A549 (cell line): ENCODE measurements around the gene TBC1D22A. TPM values are rescaled to one million over a fixed set of nuclear protein-coding genes. Genes with fewer than 3 reads are reported as not detected.

Experiments
- ATAC-seq, 2 experiments: fragments of 200-7000 bp in 1 of 2; fragments of >200 bp in 1 of 2; cut with Nextera tagmentation in 1 of 2; cut with Tn5 transposase in 1 of 2; 3 replicates each; pipeline versions ENCODE4 v1.8.0 to v1.9.1; 2018 to 2020; ENCODE audit warnings: mild to moderate bottlenecking in 1 of 2, moderate library complexity in 1 of 2
- CTCF ChIA-PET: fragments of 300-600 bp; sonication (Branson Sonifier 250); formaldehyde crosslinking; extraction: SDS; loops from one replicate; lab custom pipeline; 2021; ENCODE audit warnings: antibody characterized with exemption, inconsistent platforms; lab: Yijun Ruan, JAX
- POLR2A ChIA-PET: fragments of 350-600 bp; formaldehyde crosslinking; extraction: SDS; loops from one replicate; lab custom pipeline; 2021; ENCODE audit warnings: antibody characterized with exemption, inconsistent platforms; lab: Yijun Ruan, JAX
- DNase-seq, 2 experiments: peaks; one replicate each; pipeline versions ENCODE4 v3.0.0 to v3.0.0-alpha.2; 2011 to 2016; ENCODE audit warnings: low read depth in 1 of 2, low spot score in 1 of 2
- FAIRE-seq: peaks from 2 replicates; lab custom pipeline; 2011; peaks lifted over from hg19 to GRCh38; lab: Jason Lieb, UNC
- H3K27ac ChIP-seq, 2 experiments: fragments of >200 bp; sonication (Bioruptor Twin); formaldehyde crosslinking; 3 replicates each; pipeline ENCODE4 v1.5.1; 2016 to 2017
- H3K4me1 ChIP-seq: fragments of >200 bp; sonication (Bioruptor Twin); formaldehyde crosslinking; 3 replicates; pipeline ENCODE4 v1.6.1; 2016
- H3K4me2 ChIP-seq: fragments of >200 bp; sonication (Bioruptor Twin); formaldehyde crosslinking; 3 replicates; pipeline ENCODE4 v1.6.1; 2016
- H3K4me3 ChIP-seq: fragments of >200 bp; sonication (Bioruptor Twin); formaldehyde crosslinking; 3 replicates; pipeline ENCODE4 v1.5.1; 2016
- H3K9me3 ChIP-seq: fragments of >200 bp; sonication (Bioruptor Twin); formaldehyde crosslinking; 3 replicates; pipeline ENCODE4 v1.6.1; 2016
- CBX2 ChIP-seq: fragments of 200-600 bp; sonication (generic); IDR thresholded peaks from 2 replicates; pipeline ENCODE4 v1.6.1; 2016; ENCODE audit warnings: low read depth, mild to moderate bottlenecking, borderline replicate concordance
- CEBPB ChIP-seq, 2 experiments: fragments of >200 bp in 1 of 2; sonication (Bioruptor Twin) in 1 of 2; formaldehyde crosslinking in 1 of 2; IDR thresholded peaks; 2 replicates each; pipeline ENCODE4 v1.6.1; 2012 to 2016
- CHD2 ChIP-seq: fragments of 150-350 bp; IDR thresholded peaks from 2 replicates; pipeline ENCODE4 v1.6.1; 2014; ENCODE audit warnings: low read length; ENCODE audit not compliant: partially characterized antibody
- CHD4 ChIP-seq: fragments of 200-600 bp; sonication (generic); IDR thresholded peaks from 2 replicates; pipeline ENCODE4 v1.6.1; 2016; ENCODE audit warnings: antibody characterized with exemption, mild to moderate bottlenecking, borderline replicate concordance
- EHMT2 ChIP-seq: fragments of 200-600 bp; sonication (generic); IDR thresholded peaks from 2 replicates; pipeline ENCODE4 v1.6.1; 2016; ENCODE audit warnings: antibody characterized with exemption, low read depth, mild to moderate bottlenecking, moderate library complexity
- FOSB ChIP-seq: fragments of 250-450 bp; sonication (Bioruptor Pico); IDR thresholded peaks from 2 replicates; pipeline ENCODE4 v1.5.0; 2020; ENCODE audit warnings: mild to moderate bottlenecking, moderate library complexity
- HEYL ChIP-seq: fragments of 250-450 bp; sonication (Bioruptor Pico); IDR thresholded peaks from 2 replicates; pipeline ENCODE4 v1.8.0; 2021; ENCODE audit warnings: mild to moderate bottlenecking, moderate library complexity
- HOXA7 ChIP-seq: fragments of 250-450 bp; sonication (Bioruptor Pico); IDR thresholded peaks from 2 replicates; pipeline ENCODE4 v1.5.0; 2020; ENCODE audit warnings: mild to moderate bottlenecking, moderate library complexity
- HOXB5 ChIP-seq: fragments of 250-450 bp; sonication (Bioruptor Pico); IDR thresholded peaks from 2 replicates; pipeline ENCODE4 v1.5.0; 2020; ENCODE audit warnings: mild to moderate bottlenecking, moderate library complexity
- JUN ChIP-seq, 2 experiments: fragments of >200 bp; sonication (Bioruptor Twin); formaldehyde crosslinking; IDR thresholded peaks; 2 replicates in 1 of 2; 3 replicates in 1 of 2; pipeline ENCODE4 v1.6.1; 2016 to 2017
- JUNB ChIP-seq: fragments of >200 bp; sonication (Bioruptor Twin); formaldehyde crosslinking; IDR thresholded peaks from 2 replicates; pipeline ENCODE4 v1.6.1; 2016
- KDM1A ChIP-seq: fragments of 200-600 bp; sonication (generic); IDR thresholded peaks from 2 replicates; pipeline ENCODE4 v1.6.1; 2016; ENCODE audit warnings: low read depth, mild to moderate bottlenecking
- KDM5A ChIP-seq: fragments of 200-600 bp; sonication (generic); IDR thresholded peaks from 2 replicates; pipeline ENCODE4 v1.6.1; 2016; ENCODE audit warnings: antibody characterized with exemption, mild to moderate bottlenecking
- MAFK ChIP-seq: fragments of 450-650 bp; IDR thresholded peaks from 2 replicates; pipeline ENCODE4 v1.6.1; 2014; ENCODE audit not compliant: partially characterized antibody
- NR3C1 ChIP-seq: fragments of >200 bp; sonication (Bioruptor Twin); formaldehyde crosslinking; IDR thresholded peaks from 3 replicates; pipeline ENCODE4 v1.6.1; 2017
- POLR2A ChIP-seq: IDR thresholded peaks from 2 replicates; pipeline ENCODE4 v1.6.1; 2012; ENCODE audit warnings: mild to moderate bottlenecking, low read length
- POLR2AphosphoS2 ChIP-seq: conservative IDR thresholded peaks from 2 replicates; pipeline ENCODE4 v1.6.1; 2012; ENCODE audit warnings: low read length, improper control_type of control experiment, inconsistent platforms
- RARB ChIP-seq: fragments of 250-450 bp; sonication (Bioruptor Pico); IDR thresholded peaks from 2 replicates; pipeline ENCODE4 v1.8.0; 2021; ENCODE audit warnings: mild to moderate bottlenecking, moderate library complexity
- RCOR1 ChIP-seq: fragments of 150-350 bp; IDR thresholded peaks from 2 replicates; pipeline ENCODE4 v1.6.1; 2014; ENCODE audit warnings: antibody characterized with exemption, low read length, low read depth
- RNF2 ChIP-seq: fragments of 200-600 bp; sonication (generic); IDR thresholded peaks from 2 replicates; pipeline ENCODE4 v1.6.1; 2016; ENCODE audit warnings: low read depth, mild to moderate bottlenecking, antibody characterized with exemption, moderate library complexity, borderline replicate concordance
- SMC3 ChIP-seq: fragments of >200 bp; sonication (Bioruptor Twin); formaldehyde crosslinking; IDR thresholded peaks from 3 replicates; pipeline ENCODE4 v1.6.1; 2018; ENCODE audit warnings: inconsistent platforms
- SREBF2 ChIP-seq: fragments of 450-650 bp; IDR thresholded peaks from 2 replicates; pipeline ENCODE4 v1.6.1; 2014; ENCODE audit warnings: mild to moderate bottlenecking, moderate library complexity
- TFCP2L1 ChIP-seq: fragments of 250-450 bp; sonication (Bioruptor Pico); IDR thresholded peaks from 2 replicates; pipeline ENCODE4 v1.5.0; 2021; ENCODE audit warnings: mild to moderate bottlenecking
- TP53 ChIP-seq: fragments of 250-450 bp; sonication (Bioruptor Pico); IDR thresholded peaks from 2 replicates; pipeline ENCODE4 v1.5.0; 2021; ENCODE audit warnings: mild to moderate bottlenecking, moderate library complexity
- ZFP36 ChIP-seq: fragments of 450-650 bp; IDR thresholded peaks from 2 replicates; pipeline ENCODE4 v1.6.1; 2014; ENCODE audit warnings: borderline replicate concordance; ENCODE audit not compliant: partially characterized antibody
- ZSCAN20 ChIP-seq: fragments of 250-450 bp; sonication (Bioruptor Pico); IDR thresholded peaks from 2 replicates; pipeline ENCODE4 v1.8.0; 2022; ENCODE audit warnings: mild to moderate bottlenecking, moderate library complexity
- WGBS: methylation state at CpG from one replicate; pipeline ENCODE4 v1.1.6; 2017; ENCODE audit errors: missing lambda C conversion rate; 5-methylcytosine and 5-hydroxymethylcytosine counted together
- polyA plus RNA-seq, 4 experiments: library from polyadenylated mRNA; depleted of rRNA in 3 of 4; stranded (reverse); fragments of >200 nt; fragmentation: RNase III in 1 of 4; extraction: RNeasy Plus Mini Kit Qiagen cat#74134 plus additional on column Dnase treatment in 1 of 4; gene quantifications; 2 replicates in 3 of 4; 3 replicates in 1 of 4; pipeline ENCODE4 v1.2.3, GENCODE V29; 2011 to 2017
- TF ChIP-seq, protein P1 (sequence below): fragments of >200 bp; sonication (Bioruptor Twin); formaldehyde crosslinking; IDR thresholded peaks from 3 replicates; pipeline ENCODE4 v1.6.1; 2016
- TF ChIP-seq, protein P2 (sequence below): fragments of >200 bp; sonication (Bioruptor Twin); formaldehyde crosslinking; IDR thresholded peaks from 2 replicates; pipeline ENCODE4 v1.6.1; 2016
- TF ChIP-seq, protein P3 (sequence below): IDR thresholded peaks from 2 replicates; pipeline ENCODE4 v1.6.1; 2012
- TF ChIP-seq, protein P4 (sequence below): fragments of >200 bp; sonication (Bioruptor Twin); formaldehyde crosslinking; IDR thresholded peaks from 3 replicates; pipeline ENCODE4 v1.5.1; 2016
- TF ChIP-seq, protein P5 (sequence below): fragments of 150-350 bp; IDR thresholded peaks from 2 replicates; pipeline ENCODE4 v1.6.1; 2014; ENCODE audit warnings: low read depth, mild to moderate bottlenecking, low read length

Gene TBC1D22A
- polyA plus RNA-seq, 2 of the 4 experiments (the other 2 are of a cell fraction), result 8.9 to 10.8 TPM

DNA sequence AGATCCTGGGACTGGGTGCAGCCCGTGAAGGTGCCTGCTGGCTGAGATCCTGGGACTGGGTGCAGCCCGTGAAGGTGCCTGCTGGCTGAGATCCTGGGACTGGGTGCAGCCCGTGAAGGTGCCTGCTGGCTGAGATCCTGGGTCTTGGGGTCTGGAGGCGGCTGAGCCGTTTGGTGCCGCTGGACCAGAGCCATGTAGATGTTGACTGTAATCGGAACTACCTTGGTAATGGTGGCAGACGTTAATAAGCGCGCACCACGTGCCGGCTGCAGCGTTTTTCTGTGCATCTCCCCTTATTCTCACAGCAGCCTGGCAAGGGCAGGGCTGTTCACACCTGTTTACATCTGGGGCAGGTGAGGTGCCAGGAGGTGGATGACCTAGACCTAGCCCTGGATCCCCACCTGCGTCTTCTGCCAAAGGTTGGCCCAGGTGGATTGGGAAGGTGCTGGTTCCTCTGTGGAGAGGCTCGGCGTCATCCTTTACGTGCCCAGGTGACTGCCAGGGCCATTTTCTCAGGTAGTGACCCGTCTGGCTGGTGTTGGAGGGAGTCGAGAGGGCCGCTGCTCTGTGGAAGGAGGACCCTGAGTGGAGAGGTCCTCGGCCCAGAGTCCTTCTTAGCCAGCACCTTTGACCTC is 382.5 kb downstream of the TBC1D22A start:
- Histone ChIP-seq H3K27ac (no peak overlapping the region), H3K4me2 (no peak overlapping the region), H3K4me3 (no peak overlapping the region), H3K4me1 (no peaks in the 10 kb centered on the region), H3K9me3 (no peaks in the 10 kb centered on the region)
- ATAC-seq, result no peak
- POLR2A ChIA-PET, result no interaction called here
- CTCF ChIA-PET, result no interaction called here
- no peak for FAIRE-seq
- 91% methylated on average over 13 of the region's 21 CpGs for WGBS
- TF ChIP-seq, protein P1, sequence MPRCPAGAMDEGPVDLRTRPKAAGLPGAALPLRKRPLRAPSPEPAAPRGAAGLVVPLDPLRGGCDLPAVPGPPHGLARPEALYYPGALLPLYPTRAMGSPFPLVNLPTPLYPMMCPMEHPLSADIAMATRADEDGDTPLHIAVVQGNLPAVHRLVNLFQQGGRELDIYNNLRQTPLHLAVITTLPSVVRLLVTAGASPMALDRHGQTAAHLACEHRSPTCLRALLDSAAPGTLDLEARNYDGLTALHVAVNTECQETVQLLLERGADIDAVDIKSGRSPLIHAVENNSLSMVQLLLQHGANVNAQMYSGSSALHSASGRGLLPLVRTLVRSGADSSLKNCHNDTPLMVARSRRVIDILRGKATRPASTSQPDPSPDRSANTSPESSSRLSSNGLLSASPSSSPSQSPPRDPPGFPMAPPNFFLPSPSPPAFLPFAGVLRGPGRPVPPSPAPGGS, result no peak
- TF ChIP-seq, protein P2, sequence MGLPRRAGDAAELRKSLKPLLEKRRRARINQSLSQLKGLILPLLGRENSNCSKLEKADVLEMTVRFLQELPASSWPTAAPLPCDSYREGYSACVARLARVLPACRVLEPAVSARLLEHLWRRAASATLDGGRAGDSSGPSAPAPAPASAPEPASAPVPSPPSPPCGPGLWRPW, result no peak
- TF ChIP-seq HEYL (CRISPR knock-in tag), result no peak
- TF ChIP-seq HOXB5, result no peak
- no peak for TF ChIP-seq KDM1A
- no peak for TF ChIP-seq ZFP36
- no peak for TF ChIP-seq RCOR1
- TF ChIP-seq MAFK, result no peak
- no peak for TF ChIP-seq NR3C1
- no peak for TF ChIP-seq CEBPB (IDR thresholded peaks at IDR 0.05)
- TF ChIP-seq JUN (IDR thresholded peaks at IDR 0.05), result no peak
- TF ChIP-seq TP53, result no peak
- no peak for TF ChIP-seq POLR2AphosphoS2
- TF ChIP-seq, protein P3, sequence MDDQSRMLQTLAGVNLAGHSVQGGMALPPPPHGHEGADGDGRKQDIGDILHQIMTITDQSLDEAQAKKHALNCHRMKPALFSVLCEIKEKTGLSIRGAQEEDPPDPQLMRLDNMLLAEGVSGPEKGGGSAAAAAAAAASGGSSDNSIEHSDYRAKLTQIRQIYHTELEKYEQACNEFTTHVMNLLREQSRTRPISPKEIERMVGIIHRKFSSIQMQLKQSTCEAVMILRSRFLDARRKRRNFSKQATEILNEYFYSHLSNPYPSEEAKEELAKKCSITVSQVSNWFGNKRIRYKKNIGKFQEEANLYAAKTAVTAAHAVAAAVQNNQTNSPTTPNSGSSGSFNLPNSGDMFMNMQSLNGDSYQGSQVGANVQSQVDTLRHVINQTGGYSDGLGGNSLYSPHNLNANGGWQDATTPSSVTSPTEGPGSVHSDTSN, result no peak
- TF ChIP-seq POLR2A, result no peak
- no peak for TF ChIP-seq CBX2
- no peak for DNase-seq

DNA sequence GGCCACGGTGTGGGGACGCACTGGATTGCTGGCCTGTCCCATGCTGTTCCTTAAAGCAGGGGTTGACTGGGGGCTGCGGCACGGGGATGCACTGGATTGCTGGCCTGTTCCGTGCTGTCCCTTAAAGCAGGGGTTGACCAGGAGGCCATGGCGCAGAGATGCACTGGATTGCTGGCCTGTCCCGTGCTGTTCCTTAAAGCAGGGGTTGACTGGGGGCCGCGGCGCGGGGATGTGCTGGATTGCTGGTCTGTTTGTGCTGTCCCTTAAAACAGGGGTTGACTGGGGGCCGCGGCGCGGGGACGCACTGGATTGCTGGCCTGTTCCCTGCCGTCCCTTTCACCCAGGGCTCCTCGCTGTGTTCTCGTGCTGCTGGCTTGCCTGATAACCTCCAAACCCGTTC is 383.4 kb downstream of the TBC1D22A start:
- Histone ChIP-seq H3K27ac (no peak overlapping the region), H3K4me2 (no peak overlapping the region), H3K4me3 (no peak overlapping the region), H3K9me3 (no peaks in the 10 kb centered on the region), H3K4me1 (no peaks in the 10 kb centered on the region)
- DNase-seq (no peak), ATAC-seq (no peak), FAIRE-seq (no peak)
- no peak for TF ChIP-seq ZFP36
- TF ChIP-seq KDM5A, result no peak
- no peak for TF ChIP-seq RNF2
- TF ChIP-seq RCOR1, result no peak
- TF ChIP-seq KDM1A, result no peak
- no peak for TF ChIP-seq HEYL (CRISPR knock-in tag)
- TF ChIP-seq ZSCAN20 (CRISPR knock-in tag), result no peak
- WGBS, result 94% methylated on average over 19 of the region's 20 CpGs
- ChIA-PET POLR2A (no interaction called here), CTCF (no interaction called here)

DNA sequence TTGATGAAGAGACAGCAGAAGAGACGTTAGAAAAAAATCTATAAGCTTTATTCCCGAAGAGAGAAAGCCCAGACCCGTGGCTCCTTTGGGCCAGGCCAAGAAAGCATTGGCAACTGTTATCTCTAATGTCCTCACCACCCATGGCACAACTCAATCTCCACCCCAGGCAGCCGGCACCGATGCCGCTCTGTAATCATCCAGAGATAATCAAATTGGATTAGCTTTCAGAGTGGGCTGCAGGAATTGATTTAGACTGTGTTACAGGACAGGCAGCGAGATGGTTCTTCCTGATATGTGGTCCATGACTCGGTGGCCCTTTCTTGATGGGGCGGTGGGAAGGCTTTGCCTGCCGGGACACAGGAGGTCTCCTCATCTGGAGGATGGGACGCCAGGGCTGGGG is 383.9 kb downstream of the TBC1D22A start:
- Histone ChIP-seq H3K4me1 (no peaks in the 10 kb centered on the region), H3K4me2 (no peak overlapping the region), H3K4me3 (no peak overlapping the region), H3K9me3 (no peaks in the 10 kb centered on the region), H3K27ac (no peak overlapping the region)
- WGBS, result 81% methylated on average over 11 of the region's 11 CpGs
- ChIA-PET POLR2A (no interaction called here), CTCF (no interaction called here)
- DNase-seq (no peak), FAIRE-seq (no peak), ATAC-seq (no peak)
- TF ChIP-seq, protein P4, sequence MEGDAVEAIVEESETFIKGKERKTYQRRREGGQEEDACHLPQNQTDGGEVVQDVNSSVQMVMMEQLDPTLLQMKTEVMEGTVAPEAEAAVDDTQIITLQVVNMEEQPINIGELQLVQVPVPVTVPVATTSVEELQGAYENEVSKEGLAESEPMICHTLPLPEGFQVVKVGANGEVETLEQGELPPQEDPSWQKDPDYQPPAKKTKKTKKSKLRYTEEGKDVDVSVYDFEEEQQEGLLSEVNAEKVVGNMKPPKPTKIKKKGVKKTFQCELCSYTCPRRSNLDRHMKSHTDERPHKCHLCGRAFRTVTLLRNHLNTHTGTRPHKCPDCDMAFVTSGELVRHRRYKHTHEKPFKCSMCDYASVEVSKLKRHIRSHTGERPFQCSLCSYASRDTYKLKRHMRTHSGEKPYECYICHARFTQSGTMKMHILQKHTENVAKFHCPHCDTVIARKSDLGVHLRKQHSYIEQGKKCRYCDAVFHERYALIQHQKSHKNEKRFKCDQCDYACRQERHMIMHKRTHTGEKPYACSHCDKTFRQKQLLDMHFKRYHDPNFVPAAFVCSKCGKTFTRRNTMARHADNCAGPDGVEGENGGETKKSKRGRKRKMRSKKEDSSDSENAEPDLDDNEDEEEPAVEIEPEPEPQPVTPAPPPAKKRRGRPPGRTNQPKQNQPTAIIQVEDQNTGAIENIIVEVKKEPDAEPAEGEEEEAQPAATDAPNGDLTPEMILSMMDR, result no peak
- no peak for TF ChIP-seq SMC3
- no peak for TF ChIP-seq RARB
- TF ChIP-seq, protein P5, sequence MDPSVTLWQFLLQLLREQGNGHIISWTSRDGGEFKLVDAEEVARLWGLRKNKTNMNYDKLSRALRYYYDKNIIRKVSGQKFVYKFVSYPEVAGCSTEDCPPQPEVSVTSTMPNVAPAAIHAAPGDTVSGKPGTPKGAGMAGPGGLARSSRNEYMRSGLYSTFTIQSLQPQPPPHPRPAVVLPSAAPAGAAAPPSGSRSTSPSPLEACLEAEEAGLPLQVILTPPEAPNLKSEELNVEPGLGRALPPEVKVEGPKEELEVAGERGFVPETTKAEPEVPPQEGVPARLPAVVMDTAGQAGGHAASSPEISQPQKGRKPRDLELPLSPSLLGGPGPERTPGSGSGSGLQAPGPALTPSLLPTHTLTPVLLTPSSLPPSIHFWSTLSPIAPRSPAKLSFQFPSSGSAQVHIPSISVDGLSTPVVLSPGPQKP, result no peak
- TF ChIP-seq SREBF2, result no peak
- no peak for TF ChIP-seq TFCP2L1 (CRISPR knock-in tag)
- TF ChIP-seq CHD4, result no peak
- no peak for TF ChIP-seq HOXA7 (CRISPR knock-in tag)
- TF ChIP-seq JUNB, result no peak
- no peak for TF ChIP-seq POLR2A
- no peak for TF ChIP-seq RNF2
- TF ChIP-seq, protein P2, result no peak
- no peak for TF ChIP-seq CHD2
- no peak for TF ChIP-seq EHMT2
- TF ChIP-seq FOSB (CRISPR knock-in tag), result no peak
